HG03442 (cell line): ENCODE results near the gene ALG6.
"Not testable (repeated sequence)": the region's sequence is repeated elsewhere in the genome, so short reads cannot be mapped to it uniquely, and the experiment has no call there.

Source experiments
- ATAC-seq: cut with Tn5 transposase; IDR thresholded peaks from one replicate; pipeline ENCODE4 v1.9.1; 2021; ENCODE audit warnings: mild to moderate bottlenecking, moderate library complexity; ENCODE audit not compliant: unreplicated experiment

The ALG6 gene

DNA sequence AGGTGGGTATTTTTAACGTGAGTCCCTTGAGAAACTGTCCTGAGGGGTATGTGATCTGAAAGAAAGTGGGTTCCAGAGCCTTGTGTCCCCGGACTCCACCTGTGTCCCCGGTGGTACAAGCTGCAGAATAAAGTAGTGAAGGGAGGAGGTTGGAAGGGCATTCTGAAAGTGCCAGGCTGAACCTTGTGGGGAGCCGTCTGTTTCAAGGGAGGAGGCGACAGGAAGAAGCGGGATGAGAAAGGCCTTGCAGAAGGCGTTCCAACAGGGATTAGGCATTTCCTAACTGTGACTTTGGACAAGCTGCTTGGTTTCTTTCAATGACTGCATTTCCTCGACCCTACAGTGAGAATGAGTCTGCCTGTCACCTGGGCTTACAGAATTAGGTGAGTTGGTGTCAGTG is 39.3 kb upstream of the ALG6 start:
- no peak for ATAC-seq

GRCh38 chr1:63328781-63329180 is 38.6 kb upstream of the ALG6 start:
- no peak for ATAC-seq

DNA sequence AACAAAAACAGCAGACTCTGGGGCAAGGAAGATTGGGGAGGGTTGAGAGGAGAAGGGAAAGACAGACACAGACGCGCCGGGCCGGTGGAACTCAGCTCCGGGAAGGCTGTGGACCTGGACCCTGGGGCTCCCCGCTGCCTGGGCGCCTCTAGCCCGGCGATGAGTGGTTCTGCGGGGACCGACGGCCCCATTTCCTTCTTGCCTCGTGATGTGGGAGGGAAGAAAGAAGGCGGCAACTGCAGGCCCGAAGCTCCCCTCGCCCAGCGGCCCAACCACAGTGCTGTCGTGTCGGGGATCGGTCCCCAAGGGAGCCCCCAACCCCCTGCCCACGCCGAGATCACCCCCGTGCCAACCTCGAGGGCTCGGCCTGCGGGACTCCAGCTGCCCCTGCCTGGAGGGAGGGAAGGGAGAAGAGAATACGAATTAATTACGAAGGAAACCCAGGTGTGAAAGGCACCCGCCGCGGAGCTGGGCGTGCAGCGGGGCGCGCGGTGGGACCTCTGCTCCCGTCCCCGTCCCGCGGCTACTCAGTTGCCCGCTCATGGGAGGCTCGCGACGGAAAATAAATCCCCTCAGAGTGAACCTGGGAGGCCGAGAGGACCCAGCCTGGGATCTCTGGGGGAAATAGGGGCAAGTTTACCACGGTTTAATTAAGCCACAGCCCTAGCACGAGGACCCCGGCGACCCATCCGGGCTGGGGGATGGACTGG is 37.7 kb upstream of the ALG6 start:
- ATAC-seq: no peak

DNA sequence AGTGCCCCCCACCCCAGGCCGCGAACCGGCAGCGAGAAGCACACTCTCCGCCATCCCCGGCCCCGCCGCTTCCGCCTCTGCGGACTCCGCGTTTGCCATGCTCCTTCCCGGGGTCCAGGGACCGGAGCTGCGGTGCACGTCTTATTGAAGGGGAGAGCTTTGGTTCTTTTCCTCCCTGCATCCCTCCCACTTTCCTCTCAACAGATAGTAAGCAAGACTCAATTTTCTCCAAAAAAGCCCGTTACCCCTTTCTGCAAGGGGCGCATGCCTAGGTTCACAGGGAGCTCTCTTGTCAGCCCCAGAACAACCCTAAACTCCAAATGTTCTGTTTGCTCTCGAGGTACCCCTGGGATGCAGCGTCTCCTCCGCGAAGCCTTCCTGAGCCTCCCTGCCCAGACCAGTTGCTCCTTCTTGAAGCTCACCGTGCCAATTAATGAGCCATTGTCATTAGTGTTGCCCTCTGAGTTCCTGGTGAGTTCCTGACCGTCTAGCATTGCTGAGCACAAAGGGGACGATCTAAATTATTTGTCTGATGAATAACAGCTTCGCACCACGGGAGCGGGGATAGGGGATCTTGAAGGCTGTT is 37.0 kb upstream of the ALG6 start:
- no peak for ATAC-seq

DNA sequence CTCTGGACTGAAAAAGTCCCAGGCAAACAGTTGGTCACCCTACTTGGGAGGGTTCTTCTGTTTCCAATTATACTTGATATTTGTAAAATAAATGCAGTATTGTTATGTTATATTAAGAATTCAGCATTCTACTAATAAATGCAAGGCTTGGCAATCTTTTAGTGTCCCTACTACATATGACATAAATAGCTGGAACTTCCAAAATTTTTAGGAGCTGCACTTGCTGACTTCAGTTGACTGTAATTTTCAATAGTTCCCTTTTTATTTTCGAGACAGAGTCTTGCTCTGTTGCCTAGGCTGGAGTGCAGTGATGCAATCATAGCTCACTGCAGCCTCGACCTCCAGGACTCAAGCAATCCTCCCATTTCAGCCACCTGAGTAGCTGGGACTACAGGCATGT is 25.0 kb upstream of the ALG6 start:
- ATAC-seq: no peak

GRCh38 chr1:63343922-63344321 is 23.5 kb upstream of the ALG6 start:
- no peak for ATAC-seq

- ATAC-seq: no peak
Observed at GRCh38 chr1:63350320-63350719, 17.1 kb upstream of the ALG6 start.

GRCh38 chr1:63352736-63353135 is 14.7 kb upstream of the ALG6 start:
- no peak for ATAC-seq

GRCh38 chr1:63356234-63356633 is 11.2 kb upstream of the ALG6 start:
- ATAC-seq: not testable (repeated sequence)

- no peak for ATAC-seq
Observed at GRCh38 chr1:63359561-63359960, 7.9 kb upstream of the ALG6 start.

- ATAC-seq: no peak
Observed at GRCh38 chr1:63362073-63362472, 5.4 kb upstream of the ALG6 start.

GRCh38 chr1:63362578-63362977 is 4.8 kb upstream of the ALG6 start:
- ATAC-seq: no peak

- ATAC-seq: no peak
Observed at GRCh38 chr1:63363014-63363413, 4.4 kb upstream of the ALG6 start.

GRCh38 chr1:63366908-63367214 is 566 bp upstream of the ALG6 start:
- ATAC-seq: no peak

DNA sequence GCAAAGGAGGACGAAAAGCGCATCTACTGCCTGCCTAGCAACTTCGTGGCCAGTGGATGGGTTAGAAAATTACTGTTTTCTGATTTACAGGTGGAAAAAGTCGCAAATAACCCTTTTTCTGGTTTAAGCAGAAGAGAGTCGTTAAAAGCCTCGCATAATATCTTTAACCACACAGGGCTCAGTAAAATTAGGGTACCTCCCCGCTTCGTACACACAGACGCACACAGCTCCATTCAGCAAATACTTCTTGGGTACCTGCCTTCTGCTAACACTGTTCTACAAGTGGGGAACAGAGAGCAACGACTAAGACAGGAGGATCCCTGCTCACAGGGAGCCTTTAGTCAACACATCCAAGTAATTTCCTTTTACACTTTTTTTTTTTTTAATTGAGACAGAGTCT is 704 bp downstream of the ALG6 start:
- ATAC-seq: peak; percentile 9

- ATAC-seq: no peak
Observed at GRCh38 chr1:63379583-63379982, 12.2 kb downstream of the ALG6 start.

DNA sequence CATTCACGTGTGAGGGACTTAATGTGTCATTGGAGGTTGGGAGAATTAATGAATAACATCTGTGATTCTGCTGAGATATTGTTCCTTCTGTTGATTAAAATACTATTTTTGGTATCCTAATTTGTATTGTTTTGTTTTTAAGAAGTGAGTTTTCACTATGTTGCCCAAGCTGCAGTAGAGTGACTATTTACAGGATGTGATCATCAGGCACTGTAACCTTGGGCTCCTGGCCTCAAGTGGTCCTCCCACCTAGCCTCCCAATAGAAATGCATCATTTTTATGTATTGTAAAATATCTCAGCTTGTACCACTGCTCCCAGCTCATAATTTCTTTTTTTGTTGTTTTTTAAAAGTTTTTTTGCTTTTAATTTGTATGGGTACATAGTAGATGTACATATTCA is 14.3 kb downstream of the ALG6 start:
- ATAC-seq: no peak

GRCh38 chr1:63401945-63402344 is 34.5 kb downstream of the ALG6 start:
- no peak for ATAC-seq

GRCh38 chr1:63403386-63403785 is 36.0 kb downstream of the ALG6 start:
- ATAC-seq: no peak

DNA sequence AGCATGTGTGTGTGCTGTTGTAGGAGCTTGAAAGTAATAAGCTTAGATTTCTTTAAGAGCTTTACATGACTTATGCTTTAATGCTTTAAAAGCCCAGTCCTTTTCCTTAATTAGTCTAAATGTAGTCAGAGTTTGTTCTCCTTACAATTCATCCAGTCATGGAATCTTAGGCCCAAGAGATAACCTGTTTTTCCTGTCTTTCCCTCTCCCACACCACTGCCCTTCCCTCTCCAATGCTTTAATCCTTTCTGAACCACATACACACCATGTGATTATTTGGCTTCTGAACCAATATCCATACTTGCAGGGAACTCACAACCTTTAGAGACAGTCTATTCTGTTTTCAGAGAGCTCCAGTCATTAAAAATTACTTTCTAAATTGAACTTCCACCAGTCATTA is 37.6 kb downstream of the ALG6 start:
- ATAC-seq: no peak

GRCh38 chr1:63405987-63406386 is 38.6 kb downstream of the ALG6 start:
- no peak for ATAC-seq

DNA sequence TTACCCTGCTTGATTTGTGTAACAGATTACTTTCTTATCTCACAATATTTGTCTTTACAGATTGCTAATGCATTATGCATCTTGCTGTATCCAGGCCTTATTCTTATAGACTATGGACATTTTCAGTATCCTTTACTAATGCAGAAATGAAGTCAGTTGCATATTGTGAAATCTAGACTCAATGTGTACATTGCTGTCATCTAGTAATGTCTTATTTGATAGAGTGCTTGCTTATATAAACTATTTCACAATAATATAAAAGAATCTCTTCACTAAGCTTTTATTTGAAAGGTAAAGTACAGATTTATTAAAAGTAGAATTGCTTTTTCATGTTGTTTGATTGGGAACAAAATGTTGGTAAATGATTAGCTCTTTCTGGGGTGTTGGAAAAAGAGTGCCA is 39.6 kb downstream of the ALG6 start:
- ATAC-seq: no peak

GRCh38 chr1:63408331-63408730 is 40.9 kb downstream of the ALG6 start:
- ATAC-seq: no peak
